A673 (cell line): Measurements from ENCODE around the gene PCBP1.
"Not testable (repeated sequence)": the region's sequence is repeated elsewhere in the genome, so short reads cannot be mapped to it uniquely, and the experiment has no call there.

ENCODE experiments used
- CTCF ChIP-seq: fragments of 300-800, 200-600 bp; sonication (generic); conservative IDR thresholded peaks from 2 replicates; pipeline ENCODE4 v1.5.1; 2017; ENCODE audit warnings: low read depth, mild to moderate bottlenecking, antibody characterized with exemption, low read length, moderate library complexity, mixed read lengths
- EZH2 ChIP-seq: fragments of 200-600 bp; sonication (generic); IDR thresholded peaks from 2 replicates; pipeline ENCODE4 v1.6.1; 2017; ENCODE audit warnings: borderline replicate concordance, low read depth, mild to moderate bottlenecking, mixed read lengths, antibody characterized with exemption, low read length; ENCODE audit not compliant: poor library complexity, severe bottlenecking

DNA sequence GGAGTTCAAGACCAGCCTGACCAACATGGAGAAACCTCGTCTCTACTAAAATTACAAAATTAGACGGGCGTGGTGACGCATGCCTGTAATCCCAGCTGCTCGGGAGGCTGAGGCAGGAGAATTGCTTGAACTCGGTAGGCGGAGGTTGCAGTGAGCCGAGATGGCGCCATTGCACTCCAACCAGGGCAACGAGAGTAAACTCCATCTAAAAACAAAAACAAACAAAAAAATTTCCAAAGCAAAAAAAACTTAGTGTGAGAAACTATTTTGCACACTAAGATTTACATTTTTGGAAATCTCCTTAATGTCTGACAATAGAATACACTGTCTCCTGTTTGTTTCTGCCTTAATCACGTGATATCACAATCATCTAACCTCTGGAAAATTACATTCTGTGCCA is 14.4 kb downstream of the PCBP1 start:
- not testable (repeated sequence) for TF ChIP-seq CTCF, EZH2
